DND-41 (cell line): ENCODE results near the gene MBNL2.

Experiments used
- ATAC-seq: fragments of 200-7000 bp; cut with Tn5 transposase; 3 replicates; pipeline ENCODE4 v1.9.1; 2021; ENCODE audit warnings: low read depth; ENCODE audit not compliant: insufficient read depth
- DNase-seq: peaks from one replicate; pipeline ENCODE4 v3.0.0-alpha.2; 2020
- H2AFZ ChIP-seq: 2 replicates; pipeline ENCODE4 v1.6.0; 2012; ENCODE audit warnings: low read depth, low read length
- H3K27ac ChIP-seq: 2 replicates; pipeline ENCODE4 v1.5.1; 2012; ENCODE audit warnings: low read length, inconsistent platforms
- H3K27me3 ChIP-seq: fragments of 200-600 bp; sonication (generic); 2 replicates; pipeline ENCODE4 v1.6.0; 2012; ENCODE audit warnings: low read length, mild to moderate bottlenecking, inconsistent platforms; ENCODE audit not compliant: insufficient read depth, poor library complexity
- H3K36me3 ChIP-seq: 2 replicates; pipeline ENCODE4 v1.5.1; 2012; ENCODE audit warnings: low read length, inconsistent platforms; ENCODE audit not compliant: insufficient read depth
- H3K4me1 ChIP-seq: 2 replicates; pipeline ENCODE4 v1.5.1; 2012; ENCODE audit warnings: mild to moderate bottlenecking, low read length; ENCODE audit not compliant: insufficient read depth
- H3K4me2 ChIP-seq: 2 replicates; pipeline ENCODE4 v1.6.0; 2012; ENCODE audit warnings: mild to moderate bottlenecking, moderate library complexity, low read length, inconsistent platforms; ENCODE audit not compliant: insufficient read depth
- H3K4me3 ChIP-seq, 2 experiments: fragments of 200-600 bp in 1 of 2; shearing (Covaris generic) in 1 of 2; 2 replicates each; pipeline ENCODE4 v1.5.1; 2012 to 2016; ENCODE audit warnings: inconsistent platforms in 2 of 2, low read length in 2 of 2, mild to moderate bottlenecking in 2 of 2, low read depth in 1 of 2, moderate library complexity in 1 of 2
- H3K79me2 ChIP-seq: 2 replicates; pipeline ENCODE4 v1.6.0; 2012; ENCODE audit warnings: low read length, inconsistent platforms; ENCODE audit not compliant: insufficient read depth
- H3K9ac ChIP-seq: 2 replicates; pipeline ENCODE4 v1.6.0; 2012; ENCODE audit warnings: low read depth, mild to moderate bottlenecking, inconsistent platforms, low read length, moderate library complexity
- H3K9me3 ChIP-seq: 2 replicates; pipeline ENCODE4 v1.5.1; 2012; ENCODE audit warnings: low read length, moderate library complexity, mild to moderate bottlenecking, inconsistent platforms; ENCODE audit not compliant: insufficient read depth, severe bottlenecking
- H4K20me1 ChIP-seq: 2 replicates; pipeline ENCODE4 v1.6.0; 2012; ENCODE audit warnings: low read length; ENCODE audit not compliant: insufficient read depth
- CTCF ChIP-seq: IDR thresholded peaks from 2 replicates; pipeline ENCODE4 v1.5.1; 2012; ENCODE audit warnings: borderline replicate concordance, low read length, moderate library complexity, mild to moderate bottlenecking; ENCODE audit not compliant: poor library complexity, severe bottlenecking; ENCODE audit errors: extremely low read depth
- EZH2 ChIP-seq: IDR thresholded peaks from 3 replicates; pipeline ENCODE4 v1.6.1; 2012; ENCODE audit warnings: borderline replicate concordance, low read depth, mild to moderate bottlenecking, moderate library complexity, low read length, inconsistent platforms; ENCODE audit not compliant: severe bottlenecking

The MBNL2 gene

GRCh38 chr13:97257228-97257755 is 35.2 kb downstream of the MBNL2 start:
- DNase-seq (no peak), ATAC-seq (no peak)
- no peaks in the 10 kb centered on the region for H4K20me1 ChIP-seq
- no peaks in the 10 kb centered on the region for H3K9me3 ChIP-seq
- no peaks in the 10 kb centered on the region for H3K36me3 ChIP-seq
- H3K4me1 ChIP-seq, result no peaks in the 10 kb centered on the region
- no peak for TF ChIP-seq EZH2
- TF ChIP-seq CTCF, result no peak
- H2AFZ ChIP-seq, result no peak overlapping the region
- no peak overlapping the region for H3K27ac ChIP-seq
- no peak overlapping the region for H3K4me2 ChIP-seq
- no peak overlapping the region for H3K4me3 ChIP-seq
- no peak overlapping the region for H3K9ac ChIP-seq
- H3K27me3 ChIP-seq, result no peaks in the 10 kb centered on the region
- H3K79me2 ChIP-seq, result no peaks in the 10 kb centered on the region

- Histone ChIP-seq H3K27me3 (no peaks in the 10 kb centered on the region), H3K79me2 (no peaks in the 10 kb centered on the region), H3K36me3 (no peaks in the 10 kb centered on the region), H3K9me3 (no peaks in the 10 kb centered on the region), H2AFZ (no peak overlapping the region), H3K27ac (no peak overlapping the region), H3K4me2 (no peak overlapping the region), H3K9ac (no peak overlapping the region), H3K4me1 (no peaks in the 10 kb centered on the region), H3K4me3 (no peak overlapping the region), H4K20me1 (no peaks in the 10 kb centered on the region)
- no peak for ATAC-seq
- TF ChIP-seq CTCF (no peak), EZH2 (no peak)
- no peak for DNase-seq
Measured at GRCh38 chr13:97257800-97258799, 36.0 kb downstream of the MBNL2 start.

- no peak overlapping the region for H3K27ac ChIP-seq
- ATAC-seq, result no peak
- H3K9me3 ChIP-seq, result no peaks in the 10 kb centered on the region
- H4K20me1 ChIP-seq, result no peaks in the 10 kb centered on the region
- no peak for TF ChIP-seq EZH2
- TF ChIP-seq CTCF, result no peak
- H3K27me3 ChIP-seq, result no peaks in the 10 kb centered on the region
- no peaks in the 10 kb centered on the region for H3K36me3 ChIP-seq
- no peak for DNase-seq
- H3K4me3 ChIP-seq, result no peak overlapping the region
- H3K9ac ChIP-seq, result no peak overlapping the region
- no peaks in the 10 kb centered on the region for H3K79me2 ChIP-seq
- H2AFZ ChIP-seq, result no peak overlapping the region
- H3K4me1 ChIP-seq, result no peaks in the 10 kb centered on the region
- no peak overlapping the region for H3K4me2 ChIP-seq
Measured at GRCh38 chr13:97258801-97259200, 36.7 kb downstream of the MBNL2 start.
